Tongue (tissue), 2 donors: ENCODE results near the gene AP3D1. TPM values are rescaled to one million over a fixed set of nuclear protein-coding genes. Genes with fewer than 3 reads are reported as not detected.

ENCODE experiments used
- DNase-seq: peaks from one replicate; pipeline ENCODE4 v3.0.0-alpha.2; 2015
- total RNA-seq: library from RNA; depleted of rRNA; stranded (reverse); fragments of >200 nt; gene quantifications from one replicate; pipeline ENCODE4 v1.2.3, GENCODE V29; 2014

The AP3D1 gene
- total RNA-seq, 1 donor from 2014 or later: 44.9 TPM

- peak; percentile 99 for DNase-seq
Observed at GRCh38 chr19:2061495-2062388, 89.6 kb downstream of the AP3D1 start.

DNA sequence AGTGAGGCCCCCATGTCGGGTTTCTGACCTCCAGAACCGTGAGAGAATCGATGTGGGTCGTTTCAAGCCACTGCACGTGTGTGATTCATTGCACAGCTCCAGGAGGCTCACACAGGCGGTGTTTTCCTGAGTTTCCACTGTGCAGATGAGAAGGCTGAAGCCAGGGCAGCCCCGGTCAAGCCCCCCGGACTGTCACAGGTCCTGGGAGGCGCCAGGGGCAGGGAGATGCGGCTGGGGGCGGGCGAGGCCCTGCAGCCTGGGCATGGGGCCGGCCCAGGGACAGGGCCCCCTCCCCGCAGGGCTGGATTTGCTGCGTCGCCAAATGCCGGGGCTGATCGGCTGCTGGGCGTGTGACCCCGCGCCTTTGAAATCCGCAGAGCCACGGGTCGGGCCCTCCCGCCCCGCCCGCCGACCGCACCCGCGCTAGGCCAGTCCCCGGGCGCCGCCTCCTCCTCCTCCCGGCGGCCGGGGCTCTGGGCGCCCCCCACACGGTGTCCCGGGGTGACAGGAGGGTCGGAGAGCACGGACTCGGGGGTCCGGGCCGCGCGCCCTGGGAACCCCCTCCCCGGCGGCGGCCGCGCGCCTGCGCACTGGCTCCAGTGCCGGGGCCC, 90.4 kb downstream of the AP3D1 start:
- DNase-seq: peak; percentile 83

- DNase-seq: no peak
Observed at GRCh38 chr19:2059422-2060201, 91.8 kb downstream of the AP3D1 start.

DNA sequence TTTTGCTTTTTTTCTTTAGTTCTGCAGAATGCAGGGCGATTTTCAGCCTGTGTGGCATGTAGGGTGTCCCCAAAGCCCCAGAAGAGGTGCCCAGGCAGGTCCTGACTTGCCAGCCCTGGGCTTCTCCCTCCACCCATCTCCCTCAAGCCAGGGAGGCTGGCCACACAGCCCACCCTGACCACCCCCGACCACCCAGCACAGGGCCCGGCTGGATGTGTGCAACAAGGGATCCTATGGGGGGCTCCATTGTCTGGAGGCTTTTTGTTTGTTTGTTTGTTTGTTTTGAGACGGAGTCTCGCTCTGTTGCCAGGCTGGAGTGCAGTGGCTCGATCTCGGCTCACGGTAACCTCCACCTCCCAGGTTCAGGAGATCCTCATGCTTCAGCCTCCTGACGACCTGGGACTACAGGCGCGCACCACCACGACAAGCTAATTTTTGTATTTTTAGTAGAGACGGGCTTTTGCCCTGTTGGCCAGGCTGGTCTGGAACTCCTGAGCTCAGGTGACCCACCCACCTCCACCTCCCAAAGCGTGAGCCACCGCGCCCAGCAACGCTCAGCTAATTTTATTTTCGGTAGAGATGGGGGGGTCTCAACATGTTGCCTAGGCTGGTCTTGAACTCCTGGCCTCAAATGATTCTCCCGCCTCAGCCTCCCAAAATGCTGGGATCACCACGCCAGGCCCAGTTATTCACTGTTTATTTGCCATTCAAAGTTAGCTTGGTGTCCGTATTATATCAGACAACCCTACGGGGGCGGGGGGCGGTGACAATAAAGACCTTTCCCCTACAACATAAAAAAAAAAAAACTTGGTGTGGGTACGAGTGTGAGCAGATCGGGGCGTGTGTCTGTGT, 92.6 kb downstream of the AP3D1 start:
- DNase-seq: no peak

DNA sequence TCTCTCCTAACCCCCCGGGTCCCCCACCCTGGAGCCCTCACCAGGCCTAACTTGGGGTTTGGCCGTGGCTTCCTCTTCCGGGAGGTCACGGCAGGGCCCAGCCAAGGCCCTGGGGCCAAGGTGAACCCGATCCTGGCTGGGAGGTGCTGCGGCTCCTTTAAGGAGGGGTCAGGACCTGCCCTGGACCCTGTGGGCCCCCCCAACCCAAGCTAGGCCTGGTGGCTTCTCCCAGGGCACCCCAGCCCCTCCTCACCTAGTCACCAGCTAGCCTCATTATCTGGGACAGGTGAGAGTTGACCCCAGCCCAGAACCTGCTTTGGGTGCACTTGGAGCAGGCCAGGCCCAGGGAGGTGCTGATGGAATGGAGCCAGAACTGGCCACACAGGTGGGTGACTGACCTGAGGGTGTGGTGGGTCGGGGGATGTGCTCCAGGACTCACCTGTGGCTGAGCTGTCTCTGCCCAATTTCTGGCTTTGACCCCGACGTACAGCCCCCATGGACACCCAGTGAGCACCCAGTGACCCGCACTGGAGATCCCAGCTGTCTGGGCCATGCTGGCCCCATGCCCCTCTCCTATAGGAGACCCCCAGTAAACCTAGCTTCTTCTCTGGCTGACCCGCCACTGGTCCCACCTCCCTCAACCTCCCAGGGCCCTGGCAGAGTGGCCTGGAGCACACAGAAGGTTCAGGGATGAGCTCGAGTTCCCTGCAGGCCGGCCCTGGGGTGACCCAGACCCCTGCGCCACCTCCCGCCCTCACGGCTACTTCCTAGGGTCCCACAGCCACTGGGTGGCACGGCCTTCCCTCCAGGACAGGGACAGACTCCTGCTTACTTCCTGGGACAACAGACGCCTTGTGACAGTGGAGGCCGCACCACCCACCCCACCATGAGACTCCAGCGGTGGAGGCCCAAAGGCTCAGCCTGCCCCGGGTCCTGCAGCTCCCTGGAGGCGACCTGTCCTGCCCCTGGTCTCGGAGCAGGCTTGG, 93.6 kb downstream of the AP3D1 start:
- no peak for DNase-seq

DNA sequence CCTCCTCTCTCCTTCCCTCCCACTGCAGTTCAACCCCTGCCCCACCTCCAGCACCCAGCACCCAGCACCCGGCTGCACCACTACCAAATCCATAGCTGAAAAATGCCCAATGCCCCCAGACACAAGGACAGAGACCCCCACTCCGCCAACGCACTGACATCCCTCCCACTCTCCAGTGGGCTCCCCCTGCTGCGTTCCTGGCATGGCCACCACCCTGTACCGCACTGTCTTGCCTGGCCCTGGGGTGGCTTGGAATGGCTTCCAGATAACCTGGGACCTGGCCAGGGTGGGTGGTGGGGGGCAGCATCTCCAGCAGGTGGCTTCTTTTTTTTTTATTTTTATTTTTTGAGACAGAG, 94.6 kb downstream of the AP3D1 start:
- no peak for DNase-seq

DNA sequence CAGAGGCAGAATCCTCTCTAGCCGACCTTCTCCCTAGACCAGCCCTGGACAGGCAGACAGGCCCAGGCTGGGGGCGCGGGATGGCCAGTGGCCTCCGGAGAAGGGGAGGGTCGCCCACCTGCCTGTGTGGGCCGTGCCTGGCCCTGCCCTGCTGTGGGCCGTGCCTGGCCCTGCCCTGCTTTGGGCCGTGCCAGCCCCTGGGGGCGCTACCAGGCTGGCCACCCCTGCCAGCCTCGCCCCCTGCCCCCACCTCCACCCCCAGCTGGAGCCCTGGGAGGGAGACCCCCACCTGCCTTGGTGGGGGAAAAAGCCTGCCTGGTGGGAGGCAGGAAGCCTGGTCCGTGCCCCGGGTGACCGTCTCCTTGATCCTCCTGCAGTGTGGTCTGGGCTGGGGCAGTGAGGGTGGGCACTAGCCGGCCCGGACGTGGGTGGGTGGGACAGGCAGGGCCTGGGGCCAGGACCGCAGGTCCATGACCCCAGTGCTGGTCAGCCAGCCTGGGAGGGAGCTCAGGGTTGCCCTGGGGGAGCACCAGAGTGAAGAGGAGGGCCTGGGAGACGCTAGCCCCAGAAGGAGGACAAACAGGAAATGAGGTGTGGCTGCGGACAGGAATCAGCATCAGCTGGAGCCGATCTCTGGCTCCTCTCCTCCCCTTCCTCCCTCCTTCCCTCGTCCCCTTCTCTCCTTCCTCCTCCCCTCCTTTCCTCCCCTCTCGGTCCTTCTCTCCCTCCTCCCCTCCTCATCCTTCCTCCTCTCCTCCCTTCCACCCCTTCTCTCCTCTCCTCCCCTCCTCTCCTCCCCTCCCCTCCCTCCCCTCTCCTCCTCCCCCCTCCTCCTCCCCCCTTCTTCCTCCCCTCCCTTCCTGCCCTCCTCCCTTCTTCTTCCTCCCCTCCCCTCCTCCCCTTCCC, 95.2 kb downstream of the AP3D1 start:
- peak; percentile 74 for DNase-seq

GRCh38 chr19:2054763-2055162, 96.6 kb downstream of the AP3D1 start:
- DNase-seq: no peak

DNA sequence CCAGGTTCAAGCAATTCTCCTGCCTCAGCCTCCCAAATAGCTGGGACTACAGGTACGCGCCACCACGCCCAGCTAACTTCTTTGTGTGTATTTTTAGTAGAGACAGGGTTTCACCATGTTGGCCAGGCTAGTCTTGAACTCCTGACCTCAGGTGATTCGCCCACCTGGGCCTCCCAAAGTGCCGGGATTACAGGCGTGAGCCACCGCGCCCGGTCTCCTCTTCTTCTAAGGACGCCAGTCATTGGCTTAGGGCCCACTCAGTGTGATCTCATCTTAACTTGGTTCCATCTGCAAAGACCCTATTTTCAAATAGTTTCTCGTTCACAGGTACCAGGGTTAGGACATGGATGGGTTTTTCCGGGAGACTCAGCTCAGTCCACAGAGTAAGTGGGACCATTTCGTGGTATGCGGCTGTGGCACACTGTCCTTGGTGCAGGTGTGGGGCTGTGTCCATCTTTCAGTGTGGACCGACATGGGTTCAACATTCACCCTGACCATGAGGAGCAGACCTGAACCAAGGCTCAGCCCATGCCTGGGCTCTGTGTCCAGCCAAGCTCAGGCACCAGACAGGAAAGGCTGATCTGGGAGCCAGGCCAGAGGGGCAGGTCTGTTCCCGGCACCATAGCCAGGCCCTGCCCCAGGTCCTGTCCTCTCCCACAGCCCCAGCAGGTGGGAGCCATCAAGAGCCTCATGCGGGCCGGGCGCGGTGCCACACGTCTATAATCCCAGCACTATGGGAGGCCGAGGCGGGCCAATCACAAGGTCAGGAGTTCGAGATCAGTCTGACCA, 97.6 kb downstream of the AP3D1 start:
- DNase-seq: no peak

GRCh38 chr19:2051773-2052704, 99.3 kb downstream of the AP3D1 start:
- peak; percentile 42 for DNase-seq

DNA sequence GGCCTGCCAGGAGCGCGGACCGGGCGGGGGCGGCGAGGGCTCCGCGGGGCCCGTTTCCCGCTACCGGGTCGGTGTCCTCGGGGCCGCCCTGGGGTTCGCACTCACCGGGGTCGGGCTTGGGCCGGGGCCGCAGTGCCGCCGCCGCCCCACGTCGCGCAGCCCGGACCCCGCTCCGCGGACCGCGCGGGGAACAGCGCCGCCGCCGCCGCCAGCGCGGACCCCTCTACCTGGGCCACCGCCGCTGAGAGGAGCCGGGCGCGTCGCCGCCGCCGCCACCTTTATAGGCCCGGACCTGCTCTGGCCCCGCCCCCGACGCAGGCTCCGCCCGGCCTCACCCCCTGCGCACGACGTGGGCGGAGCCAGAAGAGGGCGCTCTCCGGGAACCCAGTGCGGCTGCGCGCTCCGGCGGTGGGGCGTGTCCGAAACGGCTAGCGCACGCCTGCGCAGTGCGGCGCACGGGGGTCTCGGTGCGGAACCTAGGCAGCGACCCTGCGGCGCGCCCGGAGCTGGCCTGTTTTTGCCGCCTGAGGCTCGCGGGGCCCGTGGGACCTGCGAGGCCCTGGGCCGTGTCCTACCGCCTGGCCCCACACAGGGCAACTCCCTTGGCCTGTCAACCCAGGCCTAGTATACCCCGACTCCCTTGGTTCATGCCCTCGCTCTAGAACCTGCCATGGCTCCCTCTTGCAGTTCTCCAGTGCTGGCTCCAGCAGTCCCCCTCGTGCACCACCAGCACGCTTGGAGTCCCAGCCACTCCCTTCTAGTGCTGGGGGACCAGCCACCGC, 100.2 kb downstream of the AP3D1 start, which contains the start of gene MKNK2:
TSS of gene MKNK2 (minus strand) at position 254 of the 782 bp plus-strand sequence. CDS start 393 bp downstream, outside the sequence.
- DNase-seq: peak; percentile 98

Other genes starting within 250 kb of the AP3D1 start
- gene ADAT3, start 246.2 kb downstream of the AP3D1 start, total RNA-seq: 2.8 TPM
- 56.5 TPM for gene SCAMP4, start 246.2 kb downstream of the AP3D1 start, total RNA-seq
- gene CSNK1G2, start 210.4 kb downstream of the AP3D1 start, total RNA-seq: 52.2 TPM
- 59.7 TPM for gene BTBD2, start 135.9 kb downstream of the AP3D1 start, total RNA-seq
- gene MKNK2, start 100.3 kb downstream of the AP3D1 start, total RNA-seq: 115 TPM
- gene MOB3A, start 55.2 kb downstream of the AP3D1 start, total RNA-seq: 24.4 TPM
- 3.1 TPM for gene IZUMO4, start 54.7 kb downstream of the AP3D1 start, total RNA-seq
- gene DOT1L, start 12.4 kb upstream of the AP3D1 start, total RNA-seq: 16.9 TPM
- 88.1 TPM for gene PLEKHJ1, start 84.8 kb upstream of the AP3D1 start, total RNA-seq
- 44.8 TPM for gene SF3A2, start 85.3 kb upstream of the AP3D1 start, total RNA-seq
- 1.4 TPM for gene AMH, start 97.8 kb upstream of the AP3D1 start, total RNA-seq
- gene JSRP1, start 104.9 kb upstream of the AP3D1 start, total RNA-seq: 67.8 TPM
- gene PEAK3, start 130.6 kb upstream of the AP3D1 start, total RNA-seq: not detected
- 0.21 TPM for gene LINGO3, start 156.6 kb upstream of the AP3D1 start, total RNA-seq
- 88.5 TPM for gene LSM7, start 177.0 kb upstream of the AP3D1 start, total RNA-seq
- gene SPPL2B, start 177.1 kb upstream of the AP3D1 start, total RNA-seq: 49.2 TPM
- gene TMPRSS9, start 208.7 kb upstream of the AP3D1 start, total RNA-seq: 0.31 TPM